K562 (cell line): ENCODE results near the gene PRKAG2. TPM values are rescaled to one million over a fixed set of nuclear protein-coding genes. Genes with fewer than 3 reads are reported as not detected.

ENCODE experiments used
- ATAC-seq: fragments of 200-7000 bp; cut with Tn5 transposase; 3 replicates; pipeline ENCODE4 v1.9.1; 2020; ENCODE audit warnings: moderate library complexity
- BruUV-seq: library from RNA; stranded (reverse); fragments of 400-500 nt; replicated peaks from 2 replicates; lab custom pipeline; 2021; lab: Mats Ljungman, UMichigan
- CTCF ChIA-PET: fragments of 300-600 bp; formaldehyde crosslinking; extraction: SDS; loops from one replicate; lab custom pipeline; 2021; ENCODE audit warnings: low intra/inter-chr PET ratio; lab: Yijun Ruan, JAX
- POLR2A ChIA-PET: fragments of 300-600, 350-650 bp; sonication (Branson Sonifier 250); formaldehyde crosslinking; extraction: SDS; loops from one replicate; lab custom pipeline; 2021; ENCODE audit warnings: antibody characterized with exemption, inconsistent platforms; lab: Yijun Ruan, JAX
- DNase-seq, 4 experiments: peaks; one replicate each; pipeline versions ENCODE4 v3.0.0 to v3.0.0-alpha.2; 2011 to 2018; ENCODE audit warnings: low spot score in 3 of 4, mixed read lengths in 3 of 4; ENCODE audit errors: extremely low read depth in 1 of 4
- FAIRE-seq: peaks from 2 replicates; lab custom pipeline; 2011; peaks lifted over from hg19 to GRCh38; lab: Jason Lieb, UNC
- H2AFZ ChIP-seq: 2 replicates; pipeline ENCODE4 v1.6.0; 2011; ENCODE audit warnings: low read depth, low read length, control low read depth, inconsistent platforms
- H3K27ac ChIP-seq: fragments of 200-600 bp; 3 replicates; pipeline ENCODE4 v1.8.0; 2011; ENCODE audit warnings: low read depth, mild to moderate bottlenecking, control low read depth, inconsistent platforms, low read length, moderate library complexity, mixed read lengths; ENCODE audit errors: extremely low read depth
- H3K27me3 ChIP-seq, 2 experiments: fragments of 300-600 bp in 1 of 2; 2 replicates in 1 of 2; 3 replicates in 1 of 2; pipeline versions ENCODE4 v1.6.0 to v1.8.0; 2011; ENCODE audit warnings: inconsistent platforms in 2 of 2, low read length in 2 of 2, mild to moderate bottlenecking in 1 of 2, mixed read lengths in 1 of 2, moderate library complexity in 1 of 2; ENCODE audit not compliant: control insufficient read depth in 2 of 2, insufficient read depth in 2 of 2
- H3K36me3 ChIP-seq: fragments of 300-600 bp; 3 replicates; pipeline ENCODE4 v1.8.0; 2011; ENCODE audit warnings: mild to moderate bottlenecking, low read length, inconsistent platforms; ENCODE audit not compliant: control insufficient read depth, insufficient read depth
- H3K4me1 ChIP-seq, 2 experiments: fragments of 200-600 bp in 1 of 2; replicated peaks in 1 of 2; 2 replicates in 1 of 2; 3 replicates in 1 of 2; pipeline versions ENCODE4 v1.5.1 to v1.8.0; 2011; ENCODE audit warnings: inconsistent platforms in 2 of 2, low read length in 2 of 2, mild to moderate bottlenecking in 1 of 2, mixed read lengths in 1 of 2, moderate library complexity in 1 of 2; ENCODE audit not compliant: control insufficient read depth in 2 of 2, insufficient read depth in 2 of 2
- H3K4me2 ChIP-seq: 2 replicates; pipeline ENCODE4 v1.6.1; 2011; ENCODE audit warnings: low read length, control low read depth, inconsistent platforms, mixed read lengths; ENCODE audit not compliant: insufficient read depth
- H3K4me3 ChIP-seq: fragments of 200-600 bp; sonication (generic), shearing (Covaris generic); 2 replicates; pipeline ENCODE4 v1.5.1; 2016; ENCODE audit warnings: control low read depth, inconsistent platforms
- H3K79me2 ChIP-seq: fragments of 200-600 bp; 3 replicates; pipeline ENCODE4 v1.8.0; 2011; ENCODE audit warnings: low read length, inconsistent platforms; ENCODE audit not compliant: control insufficient read depth, insufficient read depth
- H3K9ac ChIP-seq, 2 experiments: 2 replicates each; pipeline versions ENCODE4 v1.6.0 to v1.6.1; 2011; ENCODE audit warnings: low read depth in 2 of 2, low read length in 2 of 2, control low read depth in 1 of 2, inconsistent platforms in 1 of 2, mild to moderate bottlenecking in 1 of 2, mixed read lengths in 1 of 2; ENCODE audit not compliant: insufficient read depth in 1 of 2
- H3K9me1 ChIP-seq: one replicate; pipeline ENCODE4 v1.6.0; 2011; ENCODE audit warnings: inconsistent platforms, mild to moderate bottlenecking, low read length, moderate library complexity; ENCODE audit not compliant: control insufficient read depth, insufficient read depth
- H3K9me3 ChIP-seq: replicated peaks from 2 replicates; pipeline ENCODE4 v1.5.1; 2011; ENCODE audit warnings: low read depth, low read length, inconsistent platforms; ENCODE audit not compliant: control insufficient read depth, insufficient read depth
- H4K20me1 ChIP-seq: replicated peaks from 2 replicates; pipeline ENCODE4 v1.6.1; 2011; ENCODE audit warnings: low read length, inconsistent platforms, mixed read lengths; ENCODE audit not compliant: control insufficient read depth, insufficient read depth
- ARHGAP35 ChIP-seq: fragments of 450-650 bp; IDR thresholded peaks from 2 replicates; pipeline ENCODE4 v1.6.1; 2018; ENCODE audit not compliant: partially characterized antibody
- CAMTA2 ChIP-seq: fragments of 250-450 bp; sonication (Bioruptor Pico); conservative IDR thresholded peaks from 2 replicates; pipeline ENCODE4 v1.5.1; 2022
- FOS ChIP-seq: IDR thresholded peaks from 3 replicates; pipeline ENCODE4 v1.6.1; 2011; ENCODE audit not compliant: insufficient read length; ENCODE audit errors: extremely low read depth
- NCOA6 ChIP-seq: fragments of 450-650 bp; IDR thresholded peaks from 2 replicates; pipeline ENCODE4 v1.6.1; 2017; ENCODE audit warnings: mild to moderate bottlenecking
- PPARD ChIP-seq: fragments of 250-450 bp; sonication (Bioruptor Pico); IDR thresholded peaks from 2 replicates; pipeline ENCODE4 v1.8.0; 2022; ENCODE audit warnings: inconsistent platforms, mild to moderate bottlenecking, moderate library complexity
- RBM39 ChIP-seq: fragments of 200-400 bp; formaldehyde crosslinking; optimal IDR thresholded peaks from 2 replicates; pipeline ENCODE3; 2018; ENCODE audit warnings: low read depth, low read length
- SPI1 ChIP-seq: IDR thresholded peaks from 2 replicates; pipeline ENCODE4 v1.6.1; 2011; ENCODE audit warnings: low read depth, low read length, control low read depth, borderline replicate concordance
- SRSF9 ChIP-seq: fragments of 200-400 bp; formaldehyde crosslinking; IDR thresholded peaks from 2 replicates; pipeline ENCODE4 v1.6.1; 2017; ENCODE audit warnings: low read depth, low read length, borderline replicate concordance
- TGIF2 ChIP-seq: sonication (generic); formaldehyde crosslinking; IDR thresholded peaks from 2 replicates; pipeline ENCODE4 v1.8.1; 2022; ENCODE audit warnings: mild to moderate bottlenecking, missing genetic modification reagents, moderate library complexity
- ZNF354B ChIP-seq: fragments of 250-450 bp; sonication (Bioruptor Pico); IDR thresholded peaks from 2 replicates; pipeline ENCODE4 v1.4.0; 2020
- ZNF785 ChIP-seq: fragments of 250-450 bp; sonication (Bioruptor Pico); IDR thresholded peaks from 2 replicates; pipeline ENCODE4 v1.4.0; 2020; ENCODE audit warnings: mild to moderate bottlenecking
- WGBS: fragments of 100-300 bp; shearing (Covaris generic); methylation state at CpG from one replicate; pipeline ENCODE4 v1.1.6; 2016; ENCODE audit warnings: low coverage, mixed read lengths; ENCODE audit not compliant: insufficient coverage; ENCODE audit errors: missing lambda C conversion rate; 5-methylcytosine and 5-hydroxymethylcytosine counted together
- in situ Hi-C: fragments of 300-500 bp; cut with MboI; formaldehyde crosslinking; loops from 4 replicates; pipeline ENCODE4 v1.15.0; 2018; ENCODE audit warnings: inconsistent platforms, mixed read lengths
- intact Hi-C: fragments of 100-400 bp; cut with micrococcal nuclease; formaldehyde crosslinking; loops from 2 replicates; pipeline ENCODE4 v1.14.2; 2022
- polyA plus RNA-seq, 8 experiments: library from polyadenylated mRNA; depleted of rRNA in 4 of 8; stranded (reverse) in 5 of 8; unstranded in 3 of 8; fragments of >200 nt; fragmentation: Nextera tagmentation in 2 of 8; fragmentation: Illumina TruSeq in 1 of 8; extraction: Ambion mirVana in 2 of 8; extraction: Trizol in 1 of 8; gene quantifications; 2 replicates each; pipeline versions ENCODE4 v1.2.1 to v1.2.3, GENCODE V29; 2011 to 2014; ENCODE audit warnings: inconsistent platforms in 1 of 8, missing spikeins in 1 of 8
- total RNA-seq, 7 experiments: library from RNA; depleted of rRNA in 6 of 7; stranded (reverse); fragments of >200 nt in 6 of 7; fragmentation: Illumina TruSeq in 2 of 7; extraction: Trizol in 2 of 7; gene quantifications; 2 replicates each; pipeline versions ENCODE4 v1.2.1 to v1.2.3, GENCODE V29; 2011 to 2021; ENCODE audit warnings: low replicate concordance in 1 of 7
- TF ChIP-seq, protein P1 (sequence below): fragments of 250-450 bp; sonication (Bioruptor Pico); IDR thresholded peaks from 2 replicates; pipeline ENCODE4 v1.5.0; 2020; ENCODE audit warnings: mild to moderate bottlenecking, borderline replicate concordance
- TF ChIP-seq, protein P2 (sequence below): fragments of 250-450 bp; sonication (Bioruptor Pico); IDR thresholded peaks from 2 replicates; pipeline ENCODE4 v1.8.0; 2021; ENCODE audit warnings: mild to moderate bottlenecking, moderate library complexity
- TF ChIP-seq, protein P3 (sequence below): fragments of 450-650 bp; IDR thresholded peaks from 2 replicates; pipeline ENCODE4 v1.6.1; 2016; ENCODE audit warnings: borderline replicate concordance

Gene PRKAG2
- total and polyA plus RNA-seq, 9 of the 15 experiments (the other 6 are each of a cell fraction or from before 2014, with no cell fraction given), result 0.99 to 5.6 (median 3.3) TPM

DNA sequence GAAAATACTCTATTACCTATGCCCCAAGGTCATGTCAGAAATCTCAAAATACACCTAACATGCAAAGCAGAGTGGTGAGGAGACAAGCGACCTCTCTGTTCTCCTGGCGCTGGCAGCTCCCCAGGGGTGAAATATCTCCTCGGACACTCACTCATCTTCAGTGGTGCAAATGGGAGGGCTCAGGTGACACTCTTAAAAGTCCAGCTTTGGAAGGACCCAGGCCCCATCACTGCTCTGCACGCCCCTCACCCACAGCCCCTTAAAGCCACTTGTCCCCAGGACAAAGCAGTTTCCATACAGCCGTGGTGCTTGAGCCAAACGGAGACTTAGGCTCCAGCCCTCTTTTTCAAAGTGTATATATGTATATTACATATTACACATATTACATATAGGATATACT lies 12.4 kb downstream of the PRKAG2 start:
- H3K27ac ChIP-seq, result no peak overlapping the region
- FAIRE-seq, result no peak
- H3K27me3 ChIP-seq, result peaks cover 64 to 95% of the 10 kb centered on the region in 2 experiments
- no peaks in the 10 kb centered on the region; a peak in 1 of 5 replicates for H3K4me1 ChIP-seq
- TF ChIP-seq SPI1 (no peak), TGIF2 (CRISPR knock-in tag) (no peak), CAMTA2 (CRISPR knock-in tag) (no peak), PPARD (CRISPR knock-in tag) (no peak), ARHGAP35 (no peak), NCOA6 (no peak), FOS (no peak), ZNF785 (no peak), RBM39 (no peak), SRSF9 (no peak), ZNF354B (CRISPR knock-in tag) (no peak)
- TF ChIP-seq, protein P1, sequence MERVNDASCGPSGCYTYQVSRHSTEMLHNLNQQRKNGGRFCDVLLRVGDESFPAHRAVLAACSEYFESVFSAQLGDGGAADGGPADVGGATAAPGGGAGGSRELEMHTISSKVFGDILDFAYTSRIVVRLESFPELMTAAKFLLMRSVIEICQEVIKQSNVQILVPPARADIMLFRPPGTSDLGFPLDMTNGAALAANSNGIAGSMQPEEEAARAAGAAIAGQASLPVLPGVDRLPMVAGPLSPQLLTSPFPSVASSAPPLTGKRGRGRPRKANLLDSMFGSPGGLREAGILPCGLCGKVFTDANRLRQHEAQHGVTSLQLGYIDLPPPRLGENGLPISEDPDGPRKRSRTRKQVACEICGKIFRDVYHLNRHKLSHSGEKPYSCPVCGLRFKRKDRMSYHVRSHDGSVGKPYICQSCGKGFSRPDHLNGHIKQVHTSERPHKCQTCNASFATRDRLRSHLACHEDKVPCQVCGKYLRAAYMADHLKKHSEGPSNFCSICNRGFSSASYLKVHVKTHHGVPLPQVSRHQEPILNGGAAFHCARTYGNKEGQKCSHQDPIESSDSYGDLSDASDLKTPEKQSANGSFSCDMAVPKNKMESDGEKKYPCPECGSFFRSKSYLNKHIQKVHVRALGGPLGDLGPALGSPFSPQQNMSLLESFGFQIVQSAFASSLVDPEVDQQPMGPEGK (CRISPR knock-in tag), result no peak
- TF ChIP-seq, protein P2, sequence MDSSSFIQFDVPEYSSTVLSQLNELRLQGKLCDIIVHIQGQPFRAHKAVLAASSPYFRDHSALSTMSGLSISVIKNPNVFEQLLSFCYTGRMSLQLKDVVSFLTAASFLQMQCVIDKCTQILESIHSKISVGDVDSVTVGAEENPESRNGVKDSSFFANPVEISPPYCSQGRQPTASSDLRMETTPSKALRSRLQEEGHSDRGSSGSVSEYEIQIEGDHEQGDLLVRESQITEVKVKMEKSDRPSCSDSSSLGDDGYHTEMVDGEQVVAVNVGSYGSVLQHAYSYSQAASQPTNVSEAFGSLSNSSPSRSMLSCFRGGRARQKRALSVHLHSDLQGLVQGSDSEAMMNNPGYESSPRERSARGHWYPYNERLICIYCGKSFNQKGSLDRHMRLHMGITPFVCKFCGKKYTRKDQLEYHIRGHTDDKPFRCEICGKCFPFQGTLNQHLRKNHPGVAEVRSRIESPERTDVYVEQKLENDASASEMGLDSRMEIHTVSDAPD (CRISPR knock-in tag), result no peak
- TF ChIP-seq, protein P3, sequence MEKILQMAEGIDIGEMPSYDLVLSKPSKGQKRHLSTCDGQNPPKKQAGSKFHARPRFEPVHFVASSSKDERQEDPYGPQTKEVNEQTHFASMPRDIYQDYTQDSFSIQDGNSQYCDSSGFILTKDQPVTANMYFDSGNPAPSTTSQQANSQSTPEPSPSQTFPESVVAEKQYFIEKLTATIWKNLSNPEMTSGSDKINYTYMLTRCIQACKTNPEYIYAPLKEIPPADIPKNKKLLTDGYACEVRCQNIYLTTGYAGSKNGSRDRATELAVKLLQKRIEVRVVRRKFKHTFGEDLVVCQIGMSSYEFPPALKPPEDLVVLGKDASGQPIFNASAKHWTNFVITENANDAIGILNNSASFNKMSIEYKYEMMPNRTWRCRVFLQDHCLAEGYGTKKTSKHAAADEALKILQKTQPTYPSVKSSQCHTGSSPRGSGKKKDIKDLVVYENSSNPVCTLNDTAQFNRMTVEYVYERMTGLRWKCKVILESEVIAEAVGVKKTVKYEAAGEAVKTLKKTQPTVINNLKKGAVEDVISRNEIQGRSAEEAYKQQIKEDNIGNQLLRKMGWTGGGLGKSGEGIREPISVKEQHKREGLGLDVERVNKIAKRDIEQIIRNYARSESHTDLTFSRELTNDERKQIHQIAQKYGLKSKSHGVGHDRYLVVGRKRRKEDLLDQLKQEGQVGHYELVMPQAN, result no peak
- no peaks in the 10 kb centered on the region for H3K79me2 ChIP-seq
- no peak for ATAC-seq
- intact Hi-C loops (no loop called here), in situ Hi-C loops (no loop called here)
- no peak overlapping the region for H3K9ac ChIP-seq
- no peaks in the 10 kb centered on the region for H3K36me3 ChIP-seq
- no peak overlapping the region for H3K4me3 ChIP-seq
- CTCF ChIA-PET, result interaction anchor here (0.6 kb wide), 1 partner anchor 173 kb away, joined by 4 read pairs; no protein-coding TSS in a partner anchor
- no TSS peak for BruUV-seq
- H3K9me3 ChIP-seq, result no peaks in the 10 kb centered on the region
- no peak overlapping the region for H2AFZ ChIP-seq
- peaks cover 1% of the 10 kb centered on the region for H3K9me1 ChIP-seq
- no peak overlapping the region for H3K4me2 ChIP-seq
- peaks cover 6% of the 10 kb centered on the region; the same call in 1 of the 2 replicates for H4K20me1 ChIP-seq
- WGBS, result under 1% methylated on average over 6 of the region's 6 CpGs
- DNase-seq, result no peak
- POLR2A ChIA-PET, result interaction anchor here (0.7 to 0.8 kb wide), 2 partner anchors 20 to 52 kb away, joined by 4 read pairs; no protein-coding TSS in a partner anchor
